DOHH2 (cell line): ENCODE results near the gene HIVEP3.

Experiments
- CTCF ChIP-seq: fragments of 200-600 bp; sonication (generic); IDR thresholded peaks from one replicate; pipeline ENCODE4 v1.5.1; 2014; ENCODE audit warnings: antibody characterized with exemption, mild to moderate bottlenecking, low read depth, low read length; ENCODE audit not compliant: poor library complexity, severe bottlenecking
- EZH2phosphoT487 ChIP-seq: fragments of 200-600 bp; sonication (generic); IDR thresholded peaks from 2 replicates; pipeline ENCODE4 v1.6.1; 2017; ENCODE audit warnings: borderline replicate concordance, mild to moderate bottlenecking, antibody characterized with exemption, low read length, moderate library complexity, mixed read lengths

DNA sequence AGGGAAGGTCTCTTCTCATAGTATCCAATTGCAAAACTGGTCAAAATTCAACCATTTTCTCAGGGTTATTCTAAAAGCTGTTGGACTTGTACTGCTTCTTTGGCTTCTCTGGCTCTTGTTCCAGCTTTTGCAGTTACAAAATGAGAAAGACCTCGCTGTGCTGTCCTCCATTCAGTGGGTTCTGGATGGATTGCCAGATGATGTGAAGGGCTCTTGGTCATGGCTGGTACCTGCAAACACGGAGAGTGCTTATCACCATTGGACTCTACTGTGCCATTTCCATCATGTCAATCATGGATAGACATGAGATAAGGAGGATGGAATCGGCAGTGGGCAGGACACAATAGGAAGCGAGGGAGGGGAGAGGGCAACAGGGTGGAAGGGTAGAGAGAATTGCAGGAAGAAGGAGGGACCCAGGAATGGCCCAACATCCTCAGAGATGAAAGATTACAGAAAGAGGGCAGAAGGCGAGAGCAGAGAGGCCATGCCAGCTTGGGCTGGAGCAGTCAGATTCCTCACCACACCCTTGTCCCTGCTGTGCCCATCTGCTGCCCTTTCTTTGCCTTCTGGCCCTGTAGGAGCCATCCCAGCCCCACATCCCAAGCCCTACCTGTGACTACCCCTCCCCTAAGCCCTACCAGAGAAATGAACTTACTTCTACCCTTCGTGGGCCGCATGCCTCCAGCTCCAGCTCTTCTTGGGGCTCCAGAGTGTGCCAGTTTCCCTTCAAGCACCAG, 70.3 kb downstream of the HIVEP3 start:
- no peak for TF ChIP-seq CTCF
- no peak for TF ChIP-seq EZH2phosphoT487
